IPS-18a (cell line): ENCODE measurements around the gene THADA.
"Not testable (repeated sequence)": the region's sequence is repeated elsewhere in the genome, so short reads cannot be mapped to it uniquely, and the experiment has no call there.

ENCODE experiments used
- H3K27ac ChIP-seq: one replicate; pipeline ENCODE4 v1.5.1; 2013; ENCODE audit warnings: low read length
- H3K27me3 ChIP-seq: one replicate; pipeline ENCODE4 v1.6.1; 2013; ENCODE audit warnings: mild to moderate bottlenecking, low read length; ENCODE audit not compliant: control insufficient read depth, insufficient read depth
- H3K36me3 ChIP-seq: one replicate; pipeline ENCODE4 v1.6.1; 2013; ENCODE audit warnings: low read depth, low read length; ENCODE audit not compliant: control insufficient read depth
- H3K4me1 ChIP-seq: one replicate; pipeline ENCODE4 v1.6.1; 2013; ENCODE audit warnings: low read depth, low read length; ENCODE audit not compliant: control insufficient read depth
- H3K4me3 ChIP-seq: one replicate; pipeline ENCODE4 v1.5.1; 2013; ENCODE audit warnings: low read length
- H3K9ac ChIP-seq: one replicate; pipeline ENCODE4 v1.6.1; 2013; ENCODE audit warnings: mild to moderate bottlenecking, low read length, moderate library complexity
- H3K9me3 ChIP-seq: one replicate; pipeline ENCODE4 v1.6.1; 2013; ENCODE audit warnings: low read depth, low read length; ENCODE audit not compliant: control insufficient read depth

Gene THADA

GRCh38 chr2:43537137-43537536, 58.7 kb downstream of the THADA start:
- Histone ChIP-seq H3K27me3 (no peaks in the 10 kb centered on the region), H3K9ac (no peak overlapping the region), H3K4me3 (no peak overlapping the region), H3K27ac (no peak overlapping the region), H3K9me3 (no peaks in the 10 kb centered on the region), H3K36me3 (peaks cover 3% of the 10 kb centered on the region), H3K4me1 (no peaks in the 10 kb centered on the region)

GRCh38 chr2:43534569-43534968, 61.3 kb downstream of the THADA start:
- no peak overlapping the region for H3K27ac ChIP-seq
- H3K4me1 ChIP-seq: no peaks in the 10 kb centered on the region
- H3K27me3 ChIP-seq: no peaks in the 10 kb centered on the region
- peaks cover 3% of the 10 kb centered on the region for H3K36me3 ChIP-seq
- H3K4me3 ChIP-seq: no peak overlapping the region
- H3K9ac ChIP-seq: no peak overlapping the region
- H3K9me3 ChIP-seq: no peaks in the 10 kb centered on the region

DNA sequence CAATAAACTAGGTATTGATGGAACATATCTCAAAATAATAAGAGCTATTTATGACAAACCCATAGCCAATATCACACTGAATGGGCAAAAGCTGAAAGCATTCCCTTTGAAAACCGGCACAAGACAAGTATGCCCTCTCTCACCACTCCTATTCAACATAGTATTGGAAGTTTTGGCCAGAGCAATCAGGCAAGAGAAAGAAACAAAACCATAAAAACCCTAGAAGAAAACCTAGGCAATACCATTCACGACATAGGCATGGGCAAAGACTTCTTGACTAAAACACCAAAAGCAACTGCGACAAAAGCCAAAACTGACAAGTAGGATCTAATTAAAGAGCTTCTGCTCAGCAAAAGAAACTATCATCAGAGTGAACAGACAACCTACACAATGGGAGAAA, 63.3 kb downstream of the THADA start:
- H3K9ac ChIP-seq, H3K27me3 ChIP-seq, H3K27ac ChIP-seq, H3K9me3 ChIP-seq, H3K4me1 ChIP-seq, H3K36me3 ChIP-seq, H3K4me3 ChIP-seq: not testable (repeated sequence)

DNA sequence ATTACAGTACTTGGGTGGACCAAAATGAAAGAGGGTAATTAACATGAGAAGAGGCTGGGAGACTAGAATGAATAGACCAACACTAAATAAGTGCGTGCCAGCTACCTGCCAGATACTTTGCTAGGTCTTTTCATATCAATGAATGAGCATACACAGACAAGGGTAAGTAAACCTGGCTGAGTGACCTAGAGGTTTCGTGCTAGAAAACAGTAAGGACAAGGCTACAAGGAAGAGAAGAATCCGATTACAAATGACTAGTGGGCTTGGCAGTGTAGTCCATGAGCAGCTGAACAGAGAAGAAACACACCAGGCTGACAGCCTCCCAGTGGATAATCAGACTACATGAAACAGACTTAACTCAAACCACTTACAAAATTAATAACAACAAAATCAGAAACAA, 64.6 kb downstream of the THADA start:
- no peaks in the 10 kb centered on the region for H3K9me3 ChIP-seq
- peaks cover 3% of the 10 kb centered on the region for H3K36me3 ChIP-seq
- no peak overlapping the region for H3K9ac ChIP-seq

DNA sequence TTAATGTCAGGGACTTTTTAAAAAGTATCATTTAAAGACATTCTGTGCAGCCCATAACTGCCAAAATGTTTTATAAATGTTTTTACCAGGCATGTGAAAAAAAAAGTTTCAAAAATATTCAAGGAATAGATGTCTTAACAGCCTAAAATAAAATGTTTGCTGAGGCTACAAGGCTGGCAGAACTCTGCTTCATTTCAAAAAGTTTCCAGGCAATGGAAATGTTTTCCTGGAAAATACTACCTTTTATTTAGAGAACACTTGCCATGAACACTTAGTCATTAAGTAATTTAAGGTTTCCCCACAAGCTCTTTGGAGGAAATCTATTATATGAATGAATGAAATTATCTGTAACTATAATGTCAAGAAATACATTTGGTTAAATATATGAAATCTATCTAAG, 68.8 kb downstream of the THADA start:
- H3K36me3 ChIP-seq: no peaks in the 10 kb centered on the region
- H3K27ac ChIP-seq: no peak overlapping the region
- no peak overlapping the region for H3K9ac ChIP-seq
- no peak overlapping the region for H3K4me3 ChIP-seq
- H3K27me3 ChIP-seq: no peaks in the 10 kb centered on the region
- no peaks in the 10 kb centered on the region for H3K4me1 ChIP-seq
- no peaks in the 10 kb centered on the region for H3K9me3 ChIP-seq

More for the DNA sequence above, 64.6 kb downstream of the THADA start:
- no peaks in the 10 kb centered on the region for H3K4me1 ChIP-seq
- H3K27ac ChIP-seq: no peak overlapping the region
- H3K27me3 ChIP-seq: no peaks in the 10 kb centered on the region
- H3K4me3 ChIP-seq: no peak overlapping the region

- Histone ChIP-seq H3K9me3 (no peaks in the 10 kb centered on the region), H3K27me3 (no peaks in the 10 kb centered on the region), H3K27ac (no peak overlapping the region), H3K4me3 (no peak overlapping the region), H3K9ac (no peak overlapping the region), H3K4me1 (no peaks in the 10 kb centered on the region), H3K36me3 (no peaks in the 10 kb centered on the region)
These were observed 70.3 kb downstream of the THADA start for GRCh38 chr2:43525506-43525905.

DNA sequence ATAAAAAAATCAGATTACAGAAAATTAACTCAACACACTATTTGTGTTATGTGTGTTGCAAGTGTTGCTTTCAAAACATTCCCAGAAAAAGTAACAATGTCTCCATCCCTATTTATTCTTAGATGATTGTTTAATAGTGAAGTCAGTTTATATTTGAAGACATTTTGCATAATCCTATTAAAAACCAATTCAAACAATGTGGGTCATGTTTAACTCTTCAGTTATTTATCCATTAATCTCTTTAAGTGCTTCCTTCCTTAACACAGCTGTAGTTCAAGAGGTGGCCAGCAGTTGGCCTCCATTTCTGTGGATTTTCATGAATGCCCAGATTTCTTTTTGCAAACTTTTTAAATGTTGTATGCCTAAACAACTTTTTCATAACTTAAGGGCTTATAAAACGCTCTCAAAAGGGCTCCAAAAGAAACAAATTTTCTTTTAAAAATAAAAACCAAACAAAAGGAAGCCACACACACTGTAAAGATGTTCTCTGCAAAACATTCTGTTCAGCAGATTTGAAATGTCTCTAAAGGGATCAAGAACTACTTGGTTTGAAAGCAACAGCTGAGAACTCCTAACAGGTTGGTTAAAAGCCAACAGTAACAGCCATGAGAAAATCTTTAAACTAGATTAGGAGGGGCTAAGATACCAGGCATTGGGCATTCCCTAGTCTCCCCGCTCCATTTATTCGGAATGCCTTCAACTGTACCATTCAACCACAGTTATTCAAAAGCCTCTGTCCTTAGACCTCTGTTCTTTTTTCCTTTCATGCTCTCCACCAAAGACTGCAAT, 71.5 kb downstream of the THADA start:
- Histone ChIP-seq H3K27ac (no peak overlapping the region), H3K36me3 (no peaks in the 10 kb centered on the region), H3K4me1 (no peaks in the 10 kb centered on the region), H3K4me3 (no peak overlapping the region), H3K27me3 (no peaks in the 10 kb centered on the region), H3K9me3 (no peaks in the 10 kb centered on the region), H3K9ac (no peak overlapping the region)

GRCh38 chr2:43522177-43522576, 73.7 kb downstream of the THADA start:
- no peak overlapping the region for H3K4me3 ChIP-seq
- H3K36me3 ChIP-seq: no peaks in the 10 kb centered on the region
- peaks cover 5% of the 10 kb centered on the region for H3K4me1 ChIP-seq
- H3K27me3 ChIP-seq: no peaks in the 10 kb centered on the region
- no peaks in the 10 kb centered on the region for H3K9me3 ChIP-seq
- H3K9ac ChIP-seq: no peak overlapping the region
- H3K27ac ChIP-seq: no peak overlapping the region

GRCh38 chr2:43521568-43521967, 74.3 kb downstream of the THADA start:
- Histone ChIP-seq H3K36me3 (no peaks in the 10 kb centered on the region), H3K9me3 (no peaks in the 10 kb centered on the region), H3K4me1 (peaks cover 8% of the 10 kb centered on the region), H3K27me3 (no peaks in the 10 kb centered on the region), H3K9ac (no peak overlapping the region), H3K4me3 (no peak overlapping the region), H3K27ac (no peak overlapping the region)

DNA sequence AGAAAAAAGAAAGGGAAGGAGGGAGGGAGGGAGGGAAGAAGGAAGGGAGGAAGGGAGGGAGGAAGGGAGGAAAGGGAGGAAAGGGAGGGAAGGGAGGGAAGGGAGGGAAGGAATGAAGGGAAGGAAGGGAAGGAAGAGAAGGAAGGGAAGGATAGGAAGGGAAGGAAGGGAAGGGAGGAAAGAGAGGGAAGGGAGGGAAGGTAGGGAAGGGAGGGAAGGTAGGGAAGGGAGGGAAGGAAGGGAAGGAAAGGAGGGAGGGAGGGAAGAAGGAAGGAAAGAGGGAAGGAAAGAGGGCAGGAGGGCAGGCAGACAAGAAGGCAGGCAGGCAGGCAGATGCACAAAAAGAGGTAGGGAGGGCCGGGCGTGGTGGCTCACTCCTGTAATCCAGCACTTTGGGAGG, 74.9 kb downstream of the THADA start:
- Histone ChIP-seq H3K9ac (no peak overlapping the region), H3K36me3 (no peaks in the 10 kb centered on the region), H3K27me3 (no peaks in the 10 kb centered on the region), H3K4me1 (peaks cover 8% of the 10 kb centered on the region), H3K4me3 (no peak overlapping the region), H3K9me3 (no peaks in the 10 kb centered on the region), H3K27ac (no peak overlapping the region)

DNA sequence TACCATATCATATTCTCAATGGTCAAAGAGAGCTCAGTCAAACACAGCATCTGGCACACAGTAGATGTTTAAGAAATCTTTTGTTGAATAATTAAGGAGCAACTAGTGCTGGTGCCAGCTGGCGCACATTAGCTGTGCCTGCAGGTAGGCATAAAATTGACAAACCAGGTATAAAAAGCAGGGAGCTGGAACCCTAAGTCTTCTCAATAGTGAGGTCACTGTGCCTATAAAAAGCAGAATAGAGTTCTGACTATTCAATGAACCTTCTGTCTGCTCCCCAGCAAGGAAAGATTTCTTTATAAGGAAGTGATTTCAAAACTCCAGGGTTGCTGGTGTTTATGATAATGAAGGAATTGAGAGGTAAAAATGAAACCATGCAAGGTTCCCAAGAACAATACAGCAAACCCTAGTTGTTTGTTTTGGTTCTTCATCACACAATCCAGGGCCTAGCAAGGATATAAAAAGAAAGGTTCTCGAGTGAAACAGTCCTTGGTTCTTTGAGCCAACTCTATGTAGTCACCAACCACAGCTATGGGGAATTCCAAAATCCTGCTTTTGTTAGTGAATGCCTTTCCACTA, 76.1 kb downstream of the THADA start:
- Histone ChIP-seq H3K36me3 (no peaks in the 10 kb centered on the region), H3K9me3 (no peaks in the 10 kb centered on the region), H3K9ac (no peak overlapping the region), H3K4me1 (peaks cover 8% of the 10 kb centered on the region), H3K27ac (no peak overlapping the region), H3K27me3 (no peaks in the 10 kb centered on the region), H3K4me3 (no peak overlapping the region)

GRCh38 chr2:43518718-43519117, 77.1 kb downstream of the THADA start:
- Histone ChIP-seq H3K27me3 (no peaks in the 10 kb centered on the region), H3K9ac (no peak overlapping the region), H3K4me3 (no peak overlapping the region), H3K4me1 (peaks cover 8% of the 10 kb centered on the region), H3K9me3 (no peaks in the 10 kb centered on the region), H3K27ac (no peak overlapping the region), H3K36me3 (no peaks in the 10 kb centered on the region)
